Upper lobe of left lung (tissue), 4 donors: ENCODE results near the gene RPS2.

Experiments
- CTCF ChIP-seq, 6 experiments: fragments of 450-650 bp in 4 of 6; fragments of 200-600 bp in 2 of 6; sonication (generic) in 2 of 6; IDR thresholded peaks; one replicate each; pipeline ENCODE4 v1.5.1; 2016 to 2019; ENCODE audit warnings: antibody characterized with exemption in 6 of 6
- EP300 ChIP-seq, 4 donors: sonication (generic); formaldehyde crosslinking; IDR thresholded peaks; one replicate each; pipeline ENCODE4 v1.5.1; 2017; ENCODE audit warnings: antibody characterized with exemption in 4 of 4, control low read depth in 2 of 4
- POLR2A ChIP-seq, 4 donors: fragments of 450-650 bp; IDR thresholded peaks; one replicate each; pipeline ENCODE4 v1.5.1; 2016 to 2017; ENCODE audit warnings: antibody characterized with exemption in 4 of 4, mild to moderate bottlenecking in 2 of 4
- POLR2AphosphoS5 ChIP-seq, 2 donors: sonication (generic); formaldehyde crosslinking; IDR thresholded peaks; one replicate each; pipeline ENCODE4 v1.5.1; 2017; ENCODE audit warnings: antibody characterized with exemption in 2 of 2

GRCh38 chr16:1932050-1933028 lies 32.3 kb downstream of the RPS2 start:
- TF ChIP-seq CTCF (IDR thresholded peaks at IDR 0.05) = no peak
- TF ChIP-seq POLR2AphosphoS5 (IDR thresholded peaks at IDR 0.05) = no peak
- no peak for TF ChIP-seq POLR2A (IDR thresholded peaks at IDR 0.05)
- TF ChIP-seq EP300 (IDR thresholded peaks at IDR 0.05) = no peak
